AG04450 (cell line): Measurements from ENCODE around the gene EAF1. TPM values are rescaled to one million over a fixed set of nuclear protein-coding genes. Genes with fewer than 3 reads are reported as not detected.
"Not testable (repeated sequence)": the region's sequence is repeated elsewhere in the genome, so short reads cannot be mapped to it uniquely, and the experiment has no call there.

Source experiments
- CTCF ChIA-PET: fragments of 300-600, 350-600 bp; formaldehyde crosslinking; extraction: SDS; loops from one replicate; lab custom pipeline; 2022; ENCODE audit warnings: antibody characterized with exemption, inconsistent platforms; lab: Charles Lee
- POLR2A ChIA-PET: fragments of 350-600 bp; formaldehyde crosslinking; extraction: SDS; loops from one replicate; lab custom pipeline; 2021; ENCODE audit warnings: antibody characterized with exemption, inconsistent platforms; lab: Yijun Ruan, JAX
- DNase-seq: peaks from one replicate; pipeline ENCODE4 v3.0.0-alpha.2; 2011; ENCODE audit warnings: low read depth, low spot score
- H3K27ac ChIP-seq: one replicate; pipeline ENCODE4 v1.5.1; 2012; ENCODE audit warnings: low read depth, low read length, control low read depth
- H3K27me3 ChIP-seq: one replicate; pipeline ENCODE4 v1.6.0; 2012; ENCODE audit warnings: low read length; ENCODE audit not compliant: control insufficient read depth, insufficient read depth
- H3K4me3 ChIP-seq: 2 replicates; pipeline ENCODE4 v1.5.1; 2011; ENCODE audit warnings: mild to moderate bottlenecking, low read depth, low read length, control low read depth
- H3K9me3 ChIP-seq: 2 replicates; pipeline ENCODE4 v1.5.1; 2012; ENCODE audit warnings: low read length; ENCODE audit not compliant: control insufficient read depth, insufficient read depth
- polyA plus RNA-seq: library from polyadenylated mRNA; depleted of rRNA; stranded (reverse); fragments of >200 nt; gene quantifications from 2 replicates; pipeline ENCODE4 v1.2.3, GENCODE V29; 2011
- TF ChIP-seq, protein P1 (sequence below): IDR thresholded peaks from 2 replicates; pipeline ENCODE4 v1.5.1; 2011; ENCODE audit warnings: low read depth, low read length, control low read depth, inconsistent platforms

Gene EAF1
- polyA plus RNA-seq, 1 experiment, result 11.0 TPM

DNA sequence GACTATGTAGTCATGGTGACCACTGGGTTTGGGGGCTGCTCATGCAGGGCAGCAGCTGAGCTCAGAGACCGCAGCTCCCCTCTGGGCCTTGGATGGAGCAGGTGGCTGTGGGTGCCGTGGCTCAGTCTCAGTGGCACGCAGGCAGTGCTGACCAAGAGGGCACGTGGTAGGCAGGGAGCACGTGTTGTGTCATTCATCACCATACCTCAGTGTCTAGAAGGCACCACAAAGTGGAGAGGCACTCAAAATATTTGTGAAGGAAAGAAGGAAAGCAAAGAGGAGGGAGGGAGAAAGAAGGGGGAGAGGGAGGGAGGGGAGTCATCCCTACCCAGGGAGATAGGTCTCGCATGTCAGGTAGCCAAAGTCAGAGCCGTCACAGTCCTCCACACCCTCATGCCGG, 26.1 kb downstream of the EAF1 start:
- CTCF ChIA-PET, result interaction anchor here (0.6 to 1.3 kb wide), 2 partner anchors 48 to 180 kb away, joined by 3 to 4 read pairs; no protein-coding TSS in a partner anchor
- TF ChIP-seq, protein P1, sequence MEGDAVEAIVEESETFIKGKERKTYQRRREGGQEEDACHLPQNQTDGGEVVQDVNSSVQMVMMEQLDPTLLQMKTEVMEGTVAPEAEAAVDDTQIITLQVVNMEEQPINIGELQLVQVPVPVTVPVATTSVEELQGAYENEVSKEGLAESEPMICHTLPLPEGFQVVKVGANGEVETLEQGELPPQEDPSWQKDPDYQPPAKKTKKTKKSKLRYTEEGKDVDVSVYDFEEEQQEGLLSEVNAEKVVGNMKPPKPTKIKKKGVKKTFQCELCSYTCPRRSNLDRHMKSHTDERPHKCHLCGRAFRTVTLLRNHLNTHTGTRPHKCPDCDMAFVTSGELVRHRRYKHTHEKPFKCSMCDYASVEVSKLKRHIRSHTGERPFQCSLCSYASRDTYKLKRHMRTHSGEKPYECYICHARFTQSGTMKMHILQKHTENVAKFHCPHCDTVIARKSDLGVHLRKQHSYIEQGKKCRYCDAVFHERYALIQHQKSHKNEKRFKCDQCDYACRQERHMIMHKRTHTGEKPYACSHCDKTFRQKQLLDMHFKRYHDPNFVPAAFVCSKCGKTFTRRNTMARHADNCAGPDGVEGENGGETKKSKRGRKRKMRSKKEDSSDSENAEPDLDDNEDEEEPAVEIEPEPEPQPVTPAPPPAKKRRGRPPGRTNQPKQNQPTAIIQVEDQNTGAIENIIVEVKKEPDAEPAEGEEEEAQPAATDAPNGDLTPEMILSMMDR, result no peak
- Histone ChIP-seq H3K9me3 (no peaks in the 10 kb centered on the region), H3K4me3 (no peak overlapping the region), H3K27me3 (no peaks in the 10 kb centered on the region), H3K27ac (no peak overlapping the region)
- no peak for DNase-seq
- POLR2A ChIA-PET, result no interaction called here

DNA sequence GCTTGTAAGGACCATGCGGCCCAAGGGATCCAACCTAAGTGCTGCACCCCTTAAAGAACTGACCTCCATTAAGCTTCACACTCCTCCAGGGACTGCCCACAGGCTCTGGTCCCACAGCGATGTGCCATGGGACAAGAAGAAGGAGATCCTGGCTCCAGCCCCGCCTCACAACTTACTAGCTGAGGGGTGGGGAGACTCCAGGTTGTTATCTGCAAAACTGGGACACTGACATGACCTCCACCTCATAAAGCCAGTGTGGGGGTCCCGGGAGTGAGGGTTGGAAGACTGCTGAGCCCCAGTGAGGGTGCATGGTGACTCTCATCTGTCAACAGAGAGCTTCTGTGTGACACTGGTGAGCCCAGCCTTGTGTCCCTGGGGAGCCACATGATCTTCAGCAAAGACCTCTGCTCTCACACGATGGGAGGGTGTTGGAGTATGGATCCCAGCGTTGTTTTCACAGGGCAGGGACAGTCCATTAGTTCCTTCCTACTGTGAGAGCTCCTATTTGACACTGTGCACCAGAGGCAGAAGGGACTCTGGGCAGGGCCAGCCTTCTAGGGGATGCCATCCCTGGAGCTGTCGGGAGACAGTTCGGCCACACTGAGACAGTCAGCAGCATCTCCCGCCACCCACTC, 26.7 kb downstream of the EAF1 start:
- no peak overlapping the region for H3K27ac ChIP-seq
- TF ChIP-seq, protein P1, result no peak
- ChIA-PET CTCF (interaction anchor here (0.6 to 1.3 kb wide), 2 partner anchors 49 to 181 kb away, joined by 3 to 4 read pairs; no protein-coding TSS in a partner anchor), POLR2A (no interaction called here)
- H3K4me3 ChIP-seq, result no peak overlapping the region
- no peaks in the 10 kb centered on the region for H3K27me3 ChIP-seq
- no peak for DNase-seq
- no peaks in the 10 kb centered on the region for H3K9me3 ChIP-seq

DNA sequence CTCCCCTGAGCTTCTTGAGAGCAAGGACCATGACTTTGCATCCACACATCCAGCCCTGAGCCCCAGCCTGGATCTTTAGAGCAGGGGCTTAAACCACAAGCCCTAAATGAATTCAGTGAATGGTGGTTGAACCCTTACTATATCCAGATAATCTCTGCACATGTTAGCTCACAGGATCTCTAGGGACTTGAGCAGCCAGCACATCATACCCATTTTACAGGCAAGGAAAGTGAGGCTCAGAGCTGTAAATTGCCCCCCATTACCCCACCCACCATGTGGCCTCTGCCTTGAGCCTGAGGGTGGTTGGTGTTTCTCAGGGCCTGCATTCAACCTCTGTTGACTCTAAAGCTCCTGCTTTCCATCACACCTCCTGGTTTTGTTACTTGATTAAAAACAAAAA, 27.6 kb downstream of the EAF1 start:
- POLR2A ChIA-PET, result no interaction called here
- CTCF ChIA-PET, result no interaction called here
- no peaks in the 10 kb centered on the region for H3K9me3 ChIP-seq
- TF ChIP-seq, protein P1, result no peak
- no peak for DNase-seq
- H3K27me3 ChIP-seq, result no peaks in the 10 kb centered on the region
- H3K4me3 ChIP-seq, result no peak overlapping the region
- no peak overlapping the region for H3K27ac ChIP-seq

DNA sequence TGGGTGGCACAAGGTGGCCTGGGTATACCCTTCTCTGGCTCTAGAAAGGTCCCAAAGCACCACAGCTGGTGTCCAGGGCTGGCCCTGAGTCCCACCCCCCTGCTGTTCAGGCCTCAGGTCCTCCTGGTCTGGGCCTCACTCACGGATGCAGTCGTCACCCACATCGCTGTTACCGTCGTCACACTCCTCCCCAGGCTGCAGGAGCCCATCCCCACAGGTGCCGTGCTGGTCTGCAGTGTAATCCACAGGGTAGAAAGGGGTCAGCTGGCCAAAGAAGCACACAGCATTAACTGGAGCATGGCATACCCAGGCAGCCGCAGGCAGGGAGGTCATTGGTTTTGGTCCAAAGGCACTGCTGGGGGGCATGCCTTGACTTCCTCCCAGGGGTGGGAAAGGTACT, 28.4 kb downstream of the EAF1 start:
- no peak overlapping the region for H3K27ac ChIP-seq
- ChIA-PET CTCF (no interaction called here), POLR2A (no interaction called here)
- H3K9me3 ChIP-seq, result no peaks in the 10 kb centered on the region
- DNase-seq, result no peak
- TF ChIP-seq, protein P1, result no peak
- H3K27me3 ChIP-seq, result no peaks in the 10 kb centered on the region
- H3K4me3 ChIP-seq, result no peak overlapping the region

DNA sequence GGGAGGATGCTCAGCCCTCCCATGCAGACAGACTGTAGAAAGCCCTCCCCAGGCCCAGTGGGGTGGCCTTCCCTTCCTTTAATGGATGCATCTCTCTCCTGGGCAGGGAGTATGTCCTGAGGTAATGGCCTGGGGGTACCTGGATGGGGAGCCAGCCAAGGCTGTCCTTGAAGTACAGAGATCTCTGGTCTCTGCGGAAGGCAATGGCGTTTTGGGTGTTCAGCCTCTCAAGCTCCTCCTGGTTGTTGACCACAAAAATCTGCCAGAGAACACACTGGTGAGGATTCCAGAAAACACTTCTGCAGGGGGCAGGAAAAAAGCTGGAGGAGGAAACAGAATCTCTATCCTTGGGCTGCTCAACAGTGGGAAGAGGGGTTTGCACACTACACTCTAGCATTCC, 28.9 kb downstream of the EAF1 start:
- H3K27me3 ChIP-seq, result no peaks in the 10 kb centered on the region
- H3K9me3 ChIP-seq, result no peaks in the 10 kb centered on the region
- H3K27ac ChIP-seq, result no peak overlapping the region
- ChIA-PET CTCF (no interaction called here), POLR2A (no interaction called here)
- H3K4me3 ChIP-seq, result no peak overlapping the region
- DNase-seq, result no peak
- TF ChIP-seq, protein P1, result no peak

DNA sequence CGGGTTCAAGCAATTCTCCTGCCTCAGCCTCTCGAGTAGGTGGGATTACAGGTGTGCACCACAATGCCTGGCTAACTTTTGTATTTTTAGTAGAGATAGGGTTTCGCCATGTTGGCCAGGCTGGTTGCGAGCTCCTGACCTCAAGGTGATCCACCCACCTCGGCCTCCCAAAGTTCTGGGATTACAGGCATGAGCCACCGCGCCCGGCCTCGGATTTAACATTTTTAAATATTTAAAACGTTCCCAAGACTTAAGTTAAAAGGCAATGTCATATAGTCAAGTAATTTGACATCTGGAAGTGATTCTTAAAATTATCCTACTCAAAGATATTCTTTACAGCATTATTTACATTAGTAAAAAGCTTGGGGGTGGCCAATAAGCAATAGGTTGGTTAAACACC, 29.5 kb downstream of the EAF1 start:
- POLR2A ChIA-PET, H3K27ac ChIP-seq, H3K9me3 ChIP-seq, DNase-seq, CTCF ChIA-PET, H3K27me3 ChIP-seq, H3K4me3 ChIP-seq: not testable (repeated sequence)
